ENCODE results near the gene ALX3.

The ALX3 gene

GRCh38 chr1:110070671-110071242 is at the start of gene ALX3:
TSS of gene ALX3 (minus strand) at chr1:110070672. CDS start at chr1:110070612, 60 bp downstream.
- no peak for DNase-seq (ENCODE audit: low read depth)

GRCh38 chr1:110119843-110120242 is 49.4 kb upstream of the ALX3 start:
- no peak for DNase-seq (ENCODE audit: low read depth)

GRCh38 chr1:110118636-110119396 is 48.3 kb upstream of the ALX3 start:
- DNase-seq (ENCODE audit: low read depth) = no peak

- no peak for DNase-seq (ENCODE audit: low read depth)
Measured at GRCh38 chr1:110114784-110115183, 44.3 kb upstream of the ALX3 start.

GRCh38 chr1:110114173-110114572 is 43.7 kb upstream of the ALX3 start:
- DNase-seq (ENCODE audit: low read depth) = no peak

GRCh38 chr1:110113551-110113950 is 43.1 kb upstream of the ALX3 start:
- no peak for DNase-seq (ENCODE audit: low read depth)

GRCh38 chr1:110112656-110113055 is 42.2 kb upstream of the ALX3 start:
- DNase-seq (ENCODE audit: low read depth) = no peak

DNA sequence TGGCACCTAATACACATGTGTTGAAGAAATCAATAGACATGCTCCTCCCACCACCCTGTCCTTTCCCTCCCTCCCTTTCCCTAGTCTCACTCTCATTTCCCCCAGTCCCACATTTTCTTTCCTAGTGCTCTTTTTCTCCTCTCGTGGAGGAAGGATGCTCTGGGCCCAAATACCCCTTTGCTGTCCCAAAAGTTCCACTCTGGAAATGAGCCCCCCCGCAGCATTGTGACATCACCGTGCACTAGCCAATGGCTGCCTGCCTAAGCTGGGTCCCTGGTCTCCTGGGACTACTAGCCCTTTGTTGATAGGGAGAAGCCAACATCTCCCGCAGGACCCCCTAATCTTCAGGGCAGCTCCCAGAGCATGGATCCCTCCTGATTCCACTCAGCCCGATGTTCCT is 41.7 kb upstream of the ALX3 start, which contains the start of gene UBL4B:
TSS of gene UBL4B (plus strand) at position 301 of the 400 bp plus-strand sequence. CDS start at position 393, 92 bp downstream.
- no peak for DNase-seq (ENCODE audit: low read depth)

DNA sequence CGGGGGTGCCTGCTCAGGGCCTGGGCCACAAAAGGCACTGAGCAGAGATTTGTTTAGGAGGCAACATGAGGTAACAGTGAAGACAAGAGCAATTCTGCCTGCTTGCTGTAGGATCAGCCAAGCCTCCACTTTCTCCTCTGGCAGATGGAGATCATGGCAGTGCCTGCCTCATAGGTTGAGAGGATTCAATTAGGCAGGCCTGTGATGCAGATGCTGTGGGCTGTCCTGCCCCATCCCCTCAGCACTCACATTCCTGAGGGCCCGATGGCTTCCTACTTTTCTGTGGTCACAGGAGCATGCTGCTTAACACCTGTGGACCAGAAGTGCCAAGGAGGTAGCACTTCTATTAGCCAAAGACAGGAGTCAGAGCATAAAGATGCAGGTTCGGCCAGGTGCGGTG is 40.6 kb upstream of the ALX3 start:
- DNase-seq (ENCODE audit: low read depth) = no peak

- DNase-seq (ENCODE audit: low read depth) = no peak
Measured at GRCh38 chr1:110107867-110108469, 37.5 kb upstream of the ALX3 start.

DNA sequence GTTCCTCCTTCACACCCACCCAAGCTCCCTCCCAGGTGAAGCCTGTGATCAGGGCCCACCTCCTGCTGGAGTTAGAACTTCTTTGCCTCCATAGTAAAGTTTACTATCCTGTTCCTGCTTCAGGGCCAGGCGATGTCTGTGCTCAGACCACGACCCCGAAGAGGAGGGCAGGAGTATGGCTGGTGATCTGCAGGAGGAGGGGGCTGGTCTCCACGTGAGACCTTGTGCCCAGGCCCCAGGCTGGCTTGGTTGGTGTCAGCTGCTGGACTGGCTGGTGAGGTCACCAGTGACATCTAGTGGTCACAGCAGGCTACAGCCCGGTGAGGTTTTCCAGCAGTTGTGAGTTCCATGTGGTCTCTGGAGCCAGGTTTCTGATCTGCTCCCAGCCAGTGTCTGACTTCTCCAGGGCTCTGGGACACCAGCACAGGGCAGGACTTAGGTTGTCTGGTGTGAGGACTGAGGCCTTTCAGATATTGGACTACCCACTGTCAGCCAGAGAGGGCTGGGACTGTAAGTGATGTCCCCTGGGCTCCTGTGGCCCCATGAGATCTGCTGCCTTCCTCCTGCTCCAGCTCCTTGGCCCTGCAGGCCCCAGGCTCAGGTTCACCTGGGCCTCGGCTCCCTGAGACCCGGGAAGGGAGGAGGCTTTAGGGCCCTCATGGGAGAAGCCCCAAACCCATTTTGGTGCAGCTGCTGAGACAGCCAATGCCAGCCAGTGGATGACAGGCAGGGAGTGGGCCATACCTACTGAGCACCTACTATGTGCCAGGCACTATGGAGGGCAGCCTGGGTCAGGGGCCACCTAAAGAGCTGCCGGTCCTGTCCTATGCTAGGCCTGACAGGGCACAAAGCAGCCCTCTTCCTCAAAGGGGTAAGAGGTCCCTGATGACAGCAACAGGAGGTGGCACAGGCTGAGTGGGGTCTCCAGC is 35.8 kb upstream of the ALX3 start:
- DNase-seq (ENCODE audit: low read depth) = no peak

GRCh38 chr1:110102081-110102480 is 31.6 kb upstream of the ALX3 start:
- DNase-seq (ENCODE audit: low read depth) = no peak

DNA sequence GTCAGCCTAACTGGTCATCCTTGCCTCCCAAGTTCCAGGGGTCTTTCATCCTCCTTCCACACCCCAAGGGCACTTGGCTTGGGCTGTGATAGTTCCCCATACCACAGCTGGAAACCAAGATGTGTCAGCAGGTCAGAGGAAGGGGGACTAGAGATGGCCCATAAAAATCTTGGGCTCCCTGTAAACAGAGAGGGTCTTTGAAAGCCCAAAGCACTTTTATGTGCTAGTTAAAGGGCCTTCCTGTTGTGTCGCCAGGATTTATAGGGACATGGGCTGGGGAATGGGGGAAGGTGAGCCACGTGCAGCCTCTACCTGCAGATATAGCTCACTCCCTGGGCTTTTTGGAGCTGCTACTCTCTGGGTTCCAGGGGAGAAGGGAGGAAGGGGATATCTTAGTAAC is 29.9 kb upstream of the ALX3 start:
- DNase-seq (ENCODE audit: low read depth) = no peak

- DNase-seq (ENCODE audit: low read depth) = no peak
Measured at GRCh38 chr1:110098222-110099026, 28.0 kb upstream of the ALX3 start.

GRCh38 chr1:110097507-110098221 is 27.2 kb upstream of the ALX3 start:
- no peak for DNase-seq (ENCODE audit: low read depth)

DNA sequence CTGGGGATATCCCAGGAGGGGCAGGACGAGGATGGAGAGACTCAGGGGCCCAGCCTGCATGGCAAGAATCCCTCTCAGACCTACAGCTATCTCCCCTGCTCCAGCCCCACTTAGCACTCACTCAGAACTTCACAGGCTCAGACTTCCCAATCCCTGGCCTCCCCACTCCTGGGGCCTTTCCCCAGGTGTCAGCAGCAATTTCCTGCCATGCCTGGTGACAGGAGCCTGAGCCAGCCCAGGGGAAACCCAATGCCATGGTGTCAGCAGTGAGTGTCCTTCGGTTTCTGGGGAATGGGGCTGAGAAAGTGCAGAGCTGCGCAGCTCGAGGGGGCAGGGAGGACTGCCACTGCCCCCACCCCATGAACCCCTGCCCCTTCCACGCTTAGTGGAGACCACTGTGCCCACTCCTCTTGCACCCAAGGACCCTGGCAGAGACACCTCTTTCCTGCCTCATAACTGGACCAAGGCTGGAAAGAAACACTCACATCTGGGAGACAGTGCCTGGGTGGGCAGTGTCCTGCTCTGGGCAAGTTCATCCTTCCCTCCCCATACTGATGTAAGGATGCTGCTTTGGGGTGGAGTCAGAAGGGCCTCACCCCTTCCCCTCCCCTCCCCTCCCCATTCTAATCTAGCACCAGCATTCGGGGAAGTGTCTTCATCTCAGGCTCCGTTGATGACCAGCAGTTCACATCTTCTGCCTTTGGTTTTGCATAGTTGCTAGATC is 24.6 kb upstream of the ALX3 start:
- no peak for DNase-seq (ENCODE audit: low read depth)

- DNase-seq (ENCODE audit: low read depth) = no peak
Measured at GRCh38 chr1:110092991-110093390, 22.5 kb upstream of the ALX3 start.

DNA sequence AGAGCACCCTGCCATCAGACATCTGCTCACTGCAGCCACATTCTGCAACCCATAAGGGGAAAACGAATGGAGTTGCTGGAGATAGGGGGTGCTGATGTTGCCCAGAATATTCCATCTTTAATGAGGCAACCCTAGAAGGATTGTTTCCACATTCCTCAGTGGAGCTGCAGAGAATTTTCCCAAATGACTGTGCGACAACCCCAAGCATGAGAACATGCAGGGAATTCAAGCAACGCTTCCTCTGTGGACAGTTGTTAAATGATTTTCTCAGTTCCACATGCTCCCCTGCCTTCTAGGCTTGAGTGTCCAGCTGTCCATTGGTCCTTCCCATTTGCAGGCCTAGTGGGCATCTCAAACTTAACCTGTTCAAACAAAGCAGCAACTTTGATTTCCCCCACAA is 21.3 kb upstream of the ALX3 start:
- no peak for DNase-seq (ENCODE audit: low read depth)

GRCh38 chr1:110091381-110091780 is 20.9 kb upstream of the ALX3 start:
- DNase-seq (ENCODE audit: low read depth) = no peak
